LoVo (cell line): ENCODE measurements around the gene CD163.
A peak's percentile ranks its signal among the peaks of the same experiment; 100 is the strongest.
"Not testable (repeated sequence)": the region's sequence is repeated elsewhere in the genome, so short reads cannot be mapped to it uniquely, and the experiment has no call there.

Experiments used
- DNase-seq: peaks from one replicate; pipeline ENCODE4 v3.0.0-alpha.2; 2016; ENCODE audit warnings: low spot score

CD163 gene

DNA sequence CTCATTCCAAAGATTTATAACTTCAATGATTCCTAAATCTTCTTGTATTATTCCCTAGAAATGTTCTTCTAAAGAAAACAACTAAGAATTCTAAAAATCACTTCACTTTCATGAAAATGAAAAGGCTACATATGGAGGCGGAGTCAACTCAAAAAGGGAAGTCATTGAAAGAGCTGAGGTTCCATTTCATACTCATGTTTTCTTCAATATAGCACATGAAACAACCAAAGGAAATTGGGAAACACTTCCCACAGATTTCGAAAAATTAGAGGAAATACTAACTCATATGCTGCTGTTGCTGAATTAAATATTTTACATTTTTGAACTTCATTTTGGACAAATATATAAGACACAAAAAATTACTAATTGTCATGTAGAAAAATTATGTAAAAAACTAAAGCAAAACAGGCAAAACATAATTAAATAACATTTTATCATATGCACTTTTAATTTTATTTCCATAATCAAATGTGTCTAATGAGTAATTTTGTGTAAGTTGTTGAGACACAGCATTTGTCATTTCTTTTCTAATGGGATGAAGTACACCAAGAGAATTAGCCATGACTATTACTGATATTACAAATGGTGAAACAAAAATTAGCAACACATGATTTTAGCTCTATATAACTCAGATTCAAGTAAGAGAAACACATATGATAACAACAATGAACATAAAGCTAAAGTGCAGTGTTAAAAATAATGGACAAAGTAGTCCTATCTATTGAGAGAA lies at the start of gene CD163:
CD163 (minus strand) TSS at position 92 of the 730 bp plus-strand sequence; CDS start at position 5, 87 bp downstream.
- DNase-seq, result no peak

DNA sequence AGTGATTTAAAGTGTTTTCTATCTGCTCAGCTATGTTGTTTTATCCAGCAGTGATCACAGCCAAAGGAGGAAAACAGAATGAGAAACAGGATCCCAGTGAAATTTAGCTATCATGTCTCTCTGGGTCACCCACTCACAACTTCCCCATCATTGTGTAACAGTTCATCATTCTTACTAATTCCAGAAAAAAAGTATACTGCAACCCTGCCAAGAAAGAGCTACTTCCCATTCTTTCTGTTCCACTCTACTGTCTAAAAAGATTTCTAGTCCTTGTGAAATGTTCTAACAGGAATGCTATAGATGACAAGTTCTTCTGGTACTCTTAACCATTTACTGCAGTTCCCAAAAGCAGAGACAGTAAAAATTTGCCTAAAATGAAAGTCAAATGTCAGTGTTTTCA lies 39.2 kb upstream of the CD163 start:
- no peak for DNase-seq

- no peak for DNase-seq
Observed at GRCh38 chr12:7542046-7542445, 38.5 kb upstream of the CD163 start.

GRCh38 chr12:7514416-7514815 lies 10.8 kb upstream of the CD163 start:
- DNase-seq, result no peak

DNA sequence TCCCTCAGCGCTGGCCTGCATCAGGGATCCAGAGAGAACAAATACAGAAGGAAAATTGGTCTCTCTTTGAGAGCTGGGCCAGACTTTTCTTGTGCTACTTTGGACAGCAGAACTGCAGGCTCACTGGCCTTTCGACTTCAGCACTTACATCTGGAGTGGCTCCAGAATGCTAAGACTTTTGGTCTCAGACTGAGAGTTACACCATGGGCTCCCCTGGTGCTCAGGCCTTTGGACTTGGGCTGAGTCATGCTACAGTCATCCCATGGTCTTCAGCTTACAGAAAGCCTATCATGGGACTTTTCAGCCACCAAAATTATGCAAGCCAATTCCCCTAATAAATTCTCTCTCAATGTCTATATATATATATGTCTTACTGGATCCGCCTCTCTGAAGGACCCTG lies 9.0 kb upstream of the CD163 start:
- peak; percentile 59 for DNase-seq

GRCh38 chr12:7509793-7510470 lies 6.4 kb upstream of the CD163 start:
- not testable (repeated sequence) for DNase-seq

GRCh38 chr12:7502612-7503011 lies 965 bp downstream of the CD163 start:
- no peak for DNase-seq

DNA sequence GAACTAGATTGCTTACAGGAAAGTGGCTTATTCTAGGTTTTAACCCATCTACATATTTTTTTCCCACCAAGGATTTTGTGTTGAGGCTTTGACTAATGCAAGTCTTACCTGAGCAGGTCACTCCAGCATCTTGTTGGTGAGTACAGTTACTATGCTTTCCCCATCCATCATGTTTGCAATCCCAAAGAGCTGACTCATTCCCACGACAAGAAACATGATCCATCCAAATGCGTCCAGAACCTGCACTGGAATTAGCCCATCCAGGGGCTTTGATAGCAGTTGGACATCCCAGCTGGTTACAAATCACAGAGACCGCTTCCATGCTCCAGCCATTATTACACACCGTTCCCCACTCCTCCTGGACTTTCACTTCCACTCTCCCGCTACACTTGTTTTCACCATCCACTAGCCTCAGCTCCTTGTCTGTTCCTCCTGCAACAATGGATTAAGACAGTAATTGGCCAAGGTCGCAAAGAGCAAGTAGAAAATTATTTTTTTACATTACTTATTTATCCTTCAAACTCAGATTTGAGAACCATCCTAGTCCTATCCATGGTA lies 2.5 kb downstream of the CD163 start:
- DNase-seq, result no peak

DNA sequence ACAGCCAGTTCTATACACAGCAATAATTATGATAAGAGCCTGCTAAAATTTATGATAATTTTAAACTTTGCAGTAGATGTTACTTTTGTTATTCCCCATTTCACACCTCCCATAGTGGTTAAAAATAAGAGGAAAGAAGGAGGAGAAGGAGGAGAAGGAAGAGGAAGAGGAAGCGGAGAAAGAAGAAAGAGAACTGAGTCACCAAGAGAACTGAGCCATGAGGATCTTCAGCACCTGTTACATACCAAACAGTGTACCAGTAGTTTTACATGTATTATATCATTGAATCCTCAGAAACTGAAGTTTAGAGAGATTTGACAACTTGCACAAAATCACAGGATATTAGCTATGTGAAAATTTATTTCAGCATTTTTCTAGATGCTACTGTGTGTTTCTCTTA lies 3.9 kb downstream of the CD163 start:
- DNase-seq, result no peak

DNA sequence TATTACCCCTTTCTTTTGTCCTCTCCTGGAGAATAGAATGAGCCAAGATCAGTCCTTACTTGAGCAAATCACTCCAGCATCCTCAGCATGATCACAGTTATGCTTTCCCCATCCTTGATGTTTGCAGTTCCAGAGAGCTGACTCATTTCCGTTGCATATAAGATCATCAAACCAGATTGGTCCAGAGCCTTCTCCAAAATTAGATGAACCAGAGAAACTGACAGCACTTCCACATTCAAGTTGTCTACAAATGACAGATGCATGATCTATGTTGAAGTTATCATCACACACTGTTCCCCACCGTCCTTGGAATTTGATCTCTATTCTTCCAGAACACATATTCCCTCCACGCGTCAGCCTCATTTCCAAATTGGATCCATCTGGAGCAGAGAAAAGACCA lies 4.8 kb downstream of the CD163 start:
- no peak for DNase-seq

DNA sequence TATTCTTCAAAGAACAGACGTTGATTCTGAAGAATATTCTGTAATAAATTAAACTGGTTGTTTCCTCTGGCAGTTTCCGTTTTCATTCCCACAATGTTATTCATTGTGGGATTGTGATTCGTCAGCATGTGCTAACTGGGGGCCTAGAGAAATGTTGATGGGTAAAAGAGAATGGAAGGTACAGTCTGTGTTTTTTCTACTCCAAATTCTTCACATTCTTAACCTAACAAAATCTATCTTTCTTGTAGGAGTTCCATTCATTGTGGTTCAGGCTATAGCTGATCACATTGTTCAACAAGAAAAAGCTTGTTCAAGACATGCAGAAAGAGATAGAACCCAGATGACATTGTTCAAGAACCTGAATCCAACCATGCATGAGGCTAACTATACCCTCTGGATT lies 5.9 kb downstream of the CD163 start:
- DNase-seq, result no peak

GRCh38 chr12:7496451-7496850 lies 7.1 kb downstream of the CD163 start:
- no peak for DNase-seq

DNA sequence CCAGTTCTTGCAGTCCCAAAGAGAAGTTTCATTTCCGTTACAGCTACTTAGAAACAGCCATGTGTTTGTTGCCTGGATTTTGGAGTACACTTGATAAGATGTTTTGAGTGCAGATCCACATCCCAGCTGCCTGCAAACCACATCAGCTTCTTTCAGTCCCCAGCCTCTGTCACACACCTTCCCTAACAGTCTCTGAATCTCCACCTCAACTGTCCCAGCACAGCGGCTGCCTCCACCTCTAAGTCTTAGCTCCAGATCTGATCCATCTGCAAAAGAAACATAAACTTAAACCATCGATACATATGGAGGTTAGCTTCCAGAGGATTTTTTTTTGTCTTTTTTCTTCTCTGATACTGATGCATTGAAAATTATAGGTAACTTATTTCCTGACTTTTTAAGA lies 8.4 kb downstream of the CD163 start:
- no peak for DNase-seq

GRCh38 chr12:7493006-7493405 lies 10.6 kb downstream of the CD163 start:
- DNase-seq, result no peak

- no peak for DNase-seq
Observed at GRCh38 chr12:7486512-7486911, 17.1 kb downstream of the CD163 start.

- no peak for DNase-seq
Observed at GRCh38 chr12:7485095-7485494, 18.5 kb downstream of the CD163 start.

- DNase-seq, result peak; percentile 29
Observed at GRCh38 chr12:7483343-7483742, 20.2 kb downstream of the CD163 start.

DNA sequence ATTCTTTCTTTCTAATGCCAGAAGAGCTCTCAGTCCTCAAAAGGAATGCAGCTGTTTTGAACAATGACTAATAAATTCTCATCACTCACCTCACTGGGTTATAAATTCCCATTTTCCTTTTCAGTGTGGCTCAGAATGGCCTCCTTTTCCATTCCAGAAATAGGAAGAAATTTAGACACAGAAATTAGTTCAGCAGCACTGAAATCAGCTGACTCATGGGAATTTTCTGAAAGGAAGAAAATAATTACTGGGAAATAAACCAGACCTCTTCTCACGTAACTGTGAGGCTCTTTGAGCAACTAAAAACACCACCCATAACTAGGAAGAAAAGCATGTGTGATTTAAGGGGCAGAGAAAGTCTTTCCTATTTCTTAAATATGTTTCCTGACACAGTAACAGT lies 23.8 kb downstream of the CD163 start:
- DNase-seq, result no peak

- no peak for DNase-seq
Observed at GRCh38 chr12:7472060-7472459, 31.5 kb downstream of the CD163 start.

GRCh38 chr12:7460375-7461259 lies 43.0 kb downstream of the CD163 start:
- DNase-seq, result peak; percentile 58

GRCh38 chr12:7459973-7460372 lies 43.6 kb downstream of the CD163 start:
- DNase-seq, result no peak

DNA sequence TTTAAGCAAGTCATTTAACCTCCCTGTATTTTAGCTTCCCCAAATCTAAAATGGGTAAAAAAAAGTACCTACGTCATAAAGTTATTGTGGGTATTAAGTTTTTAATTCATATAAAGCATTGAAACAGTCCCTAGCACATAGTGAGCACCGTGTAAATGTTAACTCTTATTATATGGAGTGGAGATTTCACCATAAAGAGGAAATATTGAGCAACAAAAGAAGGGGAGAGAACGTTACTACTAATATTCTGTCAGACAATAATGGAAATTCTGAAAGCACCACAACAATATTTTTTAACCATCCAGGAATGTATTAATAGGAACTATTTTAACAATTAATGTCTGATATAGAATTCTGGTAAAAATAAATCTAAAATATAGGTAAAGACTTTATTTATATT lies 51.8 kb downstream of the CD163 start:
- DNase-seq, result no peak
